ENCODE results near the gene OR2T6.

DNA sequence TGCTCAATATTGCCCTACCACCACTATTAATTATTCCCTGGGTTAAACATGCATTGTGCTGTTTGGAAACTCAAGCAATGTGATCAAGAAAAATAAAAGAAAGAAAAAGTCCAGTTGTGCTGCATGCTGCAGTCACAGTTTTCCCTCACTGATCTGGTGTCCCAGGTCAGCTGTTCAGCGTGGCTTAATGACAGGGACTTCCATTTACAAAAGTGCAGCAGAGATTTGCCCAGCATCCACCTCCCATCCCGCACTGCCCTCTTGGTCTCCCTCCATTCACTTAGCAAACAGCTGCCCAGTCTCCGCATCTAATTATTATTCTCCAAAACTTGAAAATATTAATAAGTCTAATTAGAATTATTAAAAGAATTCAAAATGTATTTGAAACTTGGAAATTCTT is 16.1 kb upstream of the OR2T6 start:
- TF ChIP-seq JUN (IDR thresholded peaks at IDR 0.05) (no peak), POLR2AphosphoS2 (conservative IDR thresholded peaks at IDR 0.05; ENCODE audit: low read length) (no peak), MAZ (IDR thresholded peaks at IDR 0.05; ENCODE audit: borderline replicate concordance, low read depth, low read length) (no peak), CHD2 (IDR thresholded peaks at IDR 0.05; ENCODE audit: low read length, partially characterized antibody) (no peak), RCOR1 (IDR thresholded peaks at IDR 0.05; ENCODE audit: low read depth, low read length) (no peak)
- TF ChIP-seq, protein P1, sequence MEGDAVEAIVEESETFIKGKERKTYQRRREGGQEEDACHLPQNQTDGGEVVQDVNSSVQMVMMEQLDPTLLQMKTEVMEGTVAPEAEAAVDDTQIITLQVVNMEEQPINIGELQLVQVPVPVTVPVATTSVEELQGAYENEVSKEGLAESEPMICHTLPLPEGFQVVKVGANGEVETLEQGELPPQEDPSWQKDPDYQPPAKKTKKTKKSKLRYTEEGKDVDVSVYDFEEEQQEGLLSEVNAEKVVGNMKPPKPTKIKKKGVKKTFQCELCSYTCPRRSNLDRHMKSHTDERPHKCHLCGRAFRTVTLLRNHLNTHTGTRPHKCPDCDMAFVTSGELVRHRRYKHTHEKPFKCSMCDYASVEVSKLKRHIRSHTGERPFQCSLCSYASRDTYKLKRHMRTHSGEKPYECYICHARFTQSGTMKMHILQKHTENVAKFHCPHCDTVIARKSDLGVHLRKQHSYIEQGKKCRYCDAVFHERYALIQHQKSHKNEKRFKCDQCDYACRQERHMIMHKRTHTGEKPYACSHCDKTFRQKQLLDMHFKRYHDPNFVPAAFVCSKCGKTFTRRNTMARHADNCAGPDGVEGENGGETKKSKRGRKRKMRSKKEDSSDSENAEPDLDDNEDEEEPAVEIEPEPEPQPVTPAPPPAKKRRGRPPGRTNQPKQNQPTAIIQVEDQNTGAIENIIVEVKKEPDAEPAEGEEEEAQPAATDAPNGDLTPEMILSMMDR (IDR thresholded peaks at IDR 0.05) = no peak
- TF ChIP-seq, protein P2, sequence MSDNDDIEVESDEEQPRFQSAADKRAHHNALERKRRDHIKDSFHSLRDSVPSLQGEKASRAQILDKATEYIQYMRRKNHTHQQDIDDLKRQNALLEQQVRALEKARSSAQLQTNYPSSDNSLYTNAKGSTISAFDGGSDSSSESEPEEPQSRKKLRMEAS (IDR thresholded peaks at IDR 0.05) = no peak
- TF ChIP-seq, protein P3, sequence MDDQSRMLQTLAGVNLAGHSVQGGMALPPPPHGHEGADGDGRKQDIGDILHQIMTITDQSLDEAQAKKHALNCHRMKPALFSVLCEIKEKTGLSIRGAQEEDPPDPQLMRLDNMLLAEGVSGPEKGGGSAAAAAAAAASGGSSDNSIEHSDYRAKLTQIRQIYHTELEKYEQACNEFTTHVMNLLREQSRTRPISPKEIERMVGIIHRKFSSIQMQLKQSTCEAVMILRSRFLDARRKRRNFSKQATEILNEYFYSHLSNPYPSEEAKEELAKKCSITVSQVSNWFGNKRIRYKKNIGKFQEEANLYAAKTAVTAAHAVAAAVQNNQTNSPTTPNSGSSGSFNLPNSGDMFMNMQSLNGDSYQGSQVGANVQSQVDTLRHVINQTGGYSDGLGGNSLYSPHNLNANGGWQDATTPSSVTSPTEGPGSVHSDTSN (IDR thresholded peaks at IDR 0.05) = no peak
